GM21529 (cell line): ENCODE results near the gene P3H3.
"Not testable (repeated sequence)": the region's sequence is repeated elsewhere in the genome, so short reads cannot be mapped to it uniquely, and the experiment has no call there.

Source experiments
- ATAC-seq: cut with Tn5 transposase; IDR thresholded peaks from one replicate; pipeline ENCODE4 v1.9.1; 2021; ENCODE audit not compliant: unreplicated experiment

The P3H3 gene

DNA sequence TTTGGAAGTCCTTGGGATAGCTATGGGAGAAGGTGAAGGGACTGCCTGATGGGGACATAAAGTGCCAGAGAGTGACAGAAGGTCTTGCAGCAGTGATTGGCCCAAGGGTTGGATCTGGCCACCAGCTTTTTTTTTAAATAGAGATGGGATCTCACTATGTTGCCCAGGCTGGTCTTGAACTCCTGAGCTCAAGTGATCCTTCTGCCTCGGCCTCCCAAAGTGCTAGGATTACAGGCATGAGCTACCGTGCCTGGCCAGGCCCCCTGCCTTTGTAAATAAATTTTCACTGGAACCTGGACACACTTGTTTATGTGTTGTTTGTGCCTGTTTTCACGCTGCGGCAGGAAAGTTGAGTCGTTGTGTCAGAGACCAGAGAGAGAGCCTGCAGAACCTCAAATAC, 37.1 kb downstream of the P3H3 start:
- not testable (repeated sequence) for ATAC-seq

DNA sequence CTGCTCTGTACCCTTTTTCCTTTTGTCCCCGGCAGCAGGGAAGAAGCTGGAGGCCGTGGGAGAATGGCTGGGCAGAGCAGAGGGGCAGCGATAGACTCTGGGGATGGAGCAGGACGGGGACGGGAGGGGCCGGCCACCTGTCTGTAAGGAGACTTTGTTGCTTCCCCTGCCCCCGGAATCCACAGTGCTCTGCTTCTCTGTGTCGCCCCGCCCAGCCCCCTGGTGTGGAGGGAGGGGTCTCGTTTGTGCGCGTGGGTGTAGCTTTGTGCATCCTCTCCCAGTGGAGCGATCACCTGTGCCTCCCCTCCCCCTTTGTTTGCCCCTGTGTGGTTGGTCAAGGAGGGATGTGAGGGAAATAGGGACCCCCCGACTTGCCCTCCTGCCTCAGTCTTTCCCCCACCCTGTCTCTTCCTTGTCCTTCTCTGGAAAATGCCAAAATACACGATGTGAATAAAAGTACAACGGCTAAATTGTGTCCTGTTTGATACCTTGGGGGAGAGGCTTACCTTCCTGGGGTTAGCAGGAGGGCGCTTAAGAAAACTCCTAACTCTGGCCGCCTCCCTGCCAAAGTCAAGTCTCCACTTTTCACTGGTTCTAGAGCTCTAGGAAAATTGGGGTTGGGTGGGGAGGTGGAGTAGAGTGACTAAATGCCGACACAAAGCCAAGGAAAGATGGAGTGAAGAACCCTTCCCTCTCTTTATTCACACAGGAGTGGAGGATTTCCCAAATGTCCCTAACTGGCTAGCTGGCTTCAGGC, 38.1 kb downstream of the P3H3 start:
- ATAC-seq, result no peak

GRCh38 chr12:6866920-6867412, 38.8 kb downstream of the P3H3 start:
- peak; percentile 17 for ATAC-seq

DNA sequence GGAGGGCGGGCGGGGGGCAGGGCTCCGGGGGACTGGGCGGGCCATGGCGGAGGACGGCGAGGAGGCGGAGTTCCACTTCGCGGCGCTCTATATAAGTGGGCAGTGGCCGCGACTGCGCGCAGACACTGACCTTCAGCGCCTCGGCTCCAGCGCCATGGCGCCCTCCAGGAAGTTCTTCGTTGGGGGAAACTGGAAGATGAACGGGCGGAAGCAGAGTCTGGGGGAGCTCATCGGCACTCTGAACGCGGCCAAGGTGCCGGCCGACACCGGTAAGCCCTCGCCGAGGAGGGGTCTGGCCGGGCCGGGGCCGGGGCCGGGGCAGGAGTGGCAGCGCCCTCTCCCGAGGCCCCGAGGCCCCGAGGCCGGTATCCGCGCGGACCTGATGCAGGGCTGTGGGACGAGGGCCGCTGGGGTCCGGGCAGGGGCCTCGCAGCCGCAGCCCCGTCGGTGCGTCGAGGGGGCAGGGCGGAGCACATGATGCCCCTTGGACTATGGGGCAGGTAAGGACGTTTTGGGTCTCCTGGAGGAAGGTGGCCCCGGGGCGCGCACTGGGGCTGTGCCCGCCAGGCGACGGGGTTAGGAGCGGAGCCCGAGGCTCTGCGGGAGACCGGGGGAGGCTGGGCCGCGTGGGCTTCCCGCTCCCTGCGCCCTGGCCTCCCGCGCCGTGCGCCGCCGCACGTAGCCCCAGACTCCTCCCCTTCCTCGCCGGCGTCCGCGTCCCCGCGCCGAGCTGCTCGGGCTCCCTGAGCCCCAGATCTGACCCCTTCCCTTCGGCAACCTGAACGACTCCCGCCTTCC, 39.4 kb downstream of the P3H3 start, which contains the start of gene TPI1:
Gene TPI1 (plus strand): TSS at position 119 of the 798 bp plus-strand sequence. CDS start 36 bp downstream, at position 155.
- peak; percentile 55 for ATAC-seq

- no peak for ATAC-seq
Measured at GRCh38 chr12:6868211-6869048, 40.2 kb downstream of the P3H3 start.

DNA sequence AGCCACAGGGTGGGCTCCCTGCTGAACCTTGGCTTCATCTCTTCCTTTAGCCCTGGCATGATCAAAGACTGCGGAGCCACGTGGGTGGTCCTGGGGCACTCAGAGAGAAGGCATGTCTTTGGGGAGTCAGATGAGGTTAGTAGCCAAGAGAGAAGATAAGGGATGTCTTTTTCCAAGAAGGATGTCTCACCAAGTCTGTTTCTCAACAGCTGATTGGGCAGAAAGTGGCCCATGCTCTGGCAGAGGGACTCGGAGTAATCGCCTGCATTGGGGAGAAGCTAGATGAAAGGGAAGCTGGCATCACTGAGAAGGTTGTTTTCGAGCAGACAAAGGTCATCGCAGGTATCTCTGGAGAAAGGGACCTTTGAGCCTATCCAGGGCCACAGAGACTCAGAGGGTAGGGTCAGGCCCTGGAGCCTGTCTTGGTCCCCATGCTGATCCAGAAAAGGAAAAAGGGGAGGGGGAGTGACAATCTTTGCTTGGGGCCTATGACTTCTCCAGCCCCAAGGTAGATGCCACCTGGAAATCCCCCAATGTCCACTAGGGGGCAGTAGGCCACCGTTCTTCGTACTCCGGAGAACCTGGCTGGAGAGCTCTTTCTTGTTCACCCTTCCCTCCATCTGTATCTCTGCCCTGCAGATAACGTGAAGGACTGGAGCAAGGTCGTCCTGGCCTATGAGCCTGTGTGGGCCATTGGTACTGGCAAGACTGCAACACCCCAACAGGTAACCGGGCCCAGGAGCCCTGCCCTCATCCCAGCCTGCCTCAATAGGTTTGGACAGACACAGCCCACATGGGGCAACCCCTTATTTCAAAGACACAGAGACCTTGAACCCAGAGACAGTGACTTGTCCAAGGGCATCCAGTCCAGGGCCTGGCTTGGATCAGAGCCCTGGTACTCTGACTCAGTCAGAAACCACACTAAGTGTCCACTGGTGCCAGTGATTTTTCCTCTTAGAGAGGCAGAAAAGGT, 41.1 kb downstream of the P3H3 start:
- ATAC-seq, result no peak

- not testable (repeated sequence) for ATAC-seq
Measured at GRCh38 chr12:6870304-6870703, 42.1 kb downstream of the P3H3 start.

GRCh38 chr12:6871052-6871957, 43.1 kb downstream of the P3H3 start:
- ATAC-seq, result no peak

- ATAC-seq, result no peak
Measured at GRCh38 chr12:6872073-6873048, 44.2 kb downstream of the P3H3 start.

DNA sequence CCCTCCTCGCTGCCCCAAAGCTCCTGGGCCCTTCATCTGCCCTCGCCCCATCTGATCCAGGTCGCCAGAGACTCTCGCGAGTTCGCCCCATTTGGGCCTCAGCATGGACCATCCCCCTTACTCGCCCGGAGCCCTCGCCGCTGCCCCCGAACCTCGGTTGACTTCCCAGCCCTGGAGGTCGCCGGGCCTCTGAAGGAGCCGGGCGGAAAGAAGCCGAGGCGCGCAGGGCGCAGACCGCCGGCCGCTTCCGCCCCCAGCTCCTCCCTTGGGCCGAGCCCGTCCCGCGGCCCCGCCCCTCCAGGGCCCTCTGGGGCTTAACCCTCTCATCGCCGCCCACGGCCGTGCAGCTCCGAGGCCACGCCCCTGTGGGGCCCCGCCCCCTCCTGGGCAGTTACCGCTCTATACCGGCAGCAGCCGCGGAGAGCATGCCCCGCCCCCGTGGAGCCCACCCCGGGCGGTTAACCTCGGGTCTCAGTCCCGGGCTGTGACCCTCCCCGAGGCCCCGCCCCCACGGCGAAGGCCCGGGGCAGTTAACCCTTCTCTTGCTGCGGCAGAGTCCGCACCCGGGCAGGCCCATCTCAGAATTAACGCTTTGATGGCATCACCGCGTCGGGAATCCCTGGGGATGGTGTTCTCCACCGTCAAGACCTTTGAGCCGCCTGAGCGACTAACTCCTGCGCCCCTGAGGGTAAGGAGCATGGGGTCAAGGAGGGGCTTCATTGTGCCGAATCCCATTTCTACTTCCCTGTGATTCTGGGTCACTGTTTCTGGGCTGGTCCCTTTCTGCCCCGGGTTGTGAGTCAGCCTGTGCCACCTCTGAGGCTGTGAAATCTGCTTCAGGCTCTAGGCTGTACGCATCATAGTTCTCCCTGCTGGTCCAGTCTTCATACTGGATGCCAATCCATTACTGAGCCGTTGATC, 45.1 kb downstream of the P3H3 start, which contains the start of gene SPSB2:
Gene SPSB2 (minus strand): TSS at position 210 of the 921 bp plus-strand sequence. CDS start 402 bp downstream, outside the sequence.
- peak; percentile 70 for ATAC-seq

- not testable (repeated sequence) for ATAC-seq
Measured at GRCh38 chr12:6874015-6874368, 45.8 kb downstream of the P3H3 start.

GRCh38 chr12:6879824-6880223, 51.6 kb downstream of the P3H3 start:
- ATAC-seq, result not testable (repeated sequence)

DNA sequence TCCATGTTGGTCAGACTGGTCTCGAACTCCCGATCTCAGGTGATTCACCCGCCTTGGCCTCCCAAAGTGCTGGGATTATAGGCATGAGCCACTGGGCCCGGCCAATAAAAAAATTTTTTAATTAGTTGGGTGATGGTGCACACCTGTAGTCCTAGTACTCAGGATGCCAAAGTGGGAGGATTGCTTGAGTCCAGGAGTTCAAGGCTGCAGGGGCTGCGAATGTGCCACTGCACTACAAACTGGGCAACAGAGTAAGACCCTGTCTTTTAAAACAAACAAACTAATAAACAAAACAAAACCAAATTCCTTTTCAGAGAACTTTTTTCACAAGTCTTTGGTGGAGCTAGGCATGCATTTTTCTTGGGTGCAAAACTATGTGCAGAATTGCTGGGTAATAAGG, 55.0 kb downstream of the P3H3 start:
- no peak for ATAC-seq

- ATAC-seq, result no peak
Measured at GRCh38 chr12:6883683-6884082, 55.5 kb downstream of the P3H3 start.

DNA sequence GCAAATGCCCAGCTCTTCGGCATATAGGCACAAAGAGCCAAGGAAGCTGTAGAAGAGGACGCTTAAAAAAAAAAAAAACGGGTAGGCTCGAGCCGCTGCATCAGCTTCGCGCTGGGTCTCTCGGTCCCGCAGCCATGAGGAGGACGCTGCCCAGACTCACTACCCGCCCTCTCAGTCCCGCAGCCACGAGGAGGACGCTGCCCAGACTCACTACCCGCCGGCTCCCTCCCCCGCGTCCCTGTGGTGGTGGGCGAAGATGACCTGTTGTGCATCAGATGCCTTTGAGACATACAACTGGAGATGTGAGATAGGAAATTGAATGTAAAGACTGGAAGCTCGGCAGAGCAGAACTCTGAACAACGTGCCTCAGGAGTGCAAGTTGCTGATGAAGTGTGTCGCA, 56.3 kb downstream of the P3H3 start:
- ATAC-seq, result no peak

DNA sequence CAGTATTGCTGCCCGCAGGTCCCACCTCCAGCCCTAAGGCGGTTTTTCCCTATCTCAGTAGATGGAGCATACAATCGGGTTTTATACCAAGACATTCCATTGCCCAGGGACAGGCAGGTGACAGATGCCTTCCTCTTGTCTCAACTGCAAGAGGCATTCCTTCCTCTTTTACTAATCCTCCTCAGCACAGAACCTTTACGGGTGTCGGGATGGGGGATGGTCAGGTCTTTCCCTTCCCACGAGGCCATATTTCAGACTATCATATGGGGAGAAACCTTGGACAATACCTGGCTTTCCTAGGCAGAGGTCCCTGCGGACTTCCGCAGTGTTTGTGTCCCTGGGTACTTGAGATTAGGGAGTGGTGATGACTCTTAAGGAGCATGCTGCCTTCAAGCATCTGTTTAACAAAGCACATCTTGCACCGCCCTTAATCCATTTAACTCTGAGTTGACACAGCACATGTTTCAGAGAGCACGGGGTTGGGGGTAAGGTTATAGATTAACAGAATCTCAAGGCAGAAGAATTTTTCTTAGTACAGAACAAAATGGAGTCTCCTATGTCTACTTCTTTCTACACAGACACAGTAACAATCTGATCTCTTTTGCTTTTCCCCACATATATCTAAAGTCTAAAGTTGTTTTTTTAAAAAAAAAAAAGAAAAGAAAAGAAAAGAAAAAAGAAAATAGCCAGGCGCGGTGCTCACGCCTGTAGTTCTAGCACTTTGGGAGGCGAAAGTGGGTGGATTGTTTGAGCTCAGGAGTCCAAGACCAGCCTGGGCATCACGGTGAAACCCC, 58.2 kb downstream of the P3H3 start:
- not testable (repeated sequence) for ATAC-seq
